Ishikawa (cell line): ENCODE measurements around the gene AGPAT2.

Experiments
- CEBPB ChIP-seq: IDR thresholded peaks from 2 replicates; pipeline ENCODE4 v1.6.1; 2012
- CREB1 ChIP-seq: IDR thresholded peaks from 2 replicates; pipeline ENCODE4 v1.6.1; 2012; ENCODE audit warnings: low read depth
- EGR1 ChIP-seq: IDR thresholded peaks from 2 replicates; pipeline ENCODE4 v1.6.1; 2012
- EP300 ChIP-seq: IDR thresholded peaks from 2 replicates; pipeline ENCODE4 v1.6.1; 2012; ENCODE audit warnings: borderline replicate concordance
- FOXM1 ChIP-seq: IDR thresholded peaks from 2 replicates; pipeline ENCODE4 v1.6.1; 2012; ENCODE audit warnings: low read depth, borderline replicate concordance
- MAX ChIP-seq: IDR thresholded peaks from 2 replicates; pipeline ENCODE4 v1.6.1; 2012
- NFIC ChIP-seq: IDR thresholded peaks from 2 replicates; pipeline ENCODE4 v1.6.1; 2012
- RAD21 ChIP-seq: IDR thresholded peaks from 2 replicates; pipeline ENCODE4 v1.6.1; 2012; ENCODE audit warnings: low read depth
- REST ChIP-seq: IDR thresholded peaks from 2 replicates; pipeline ENCODE4 v1.6.1; 2012; ENCODE audit warnings: low read depth, mild to moderate bottlenecking
- TAF1 ChIP-seq: IDR thresholded peaks from 2 replicates; pipeline ENCODE4 v1.6.1; 2012; ENCODE audit warnings: low read depth, mild to moderate bottlenecking
- TCF12 ChIP-seq: IDR thresholded peaks from 2 replicates; pipeline ENCODE4 v1.6.1; 2012; ENCODE audit warnings: low read depth
- TEAD4 ChIP-seq: IDR thresholded peaks from 2 replicates; pipeline ENCODE4 v1.6.1; 2012
- USF1 ChIP-seq: IDR thresholded peaks from 2 replicates; pipeline ENCODE4 v1.6.1; 2012
- YY1 ChIP-seq: IDR thresholded peaks from 2 replicates; pipeline ENCODE4 v1.6.1; 2012; ENCODE audit warnings: low read depth
- ZBTB7A ChIP-seq: IDR thresholded peaks from 2 replicates; pipeline ENCODE4 v1.6.1; 2012; ENCODE audit warnings: low read depth

The AGPAT2 gene

DNA sequence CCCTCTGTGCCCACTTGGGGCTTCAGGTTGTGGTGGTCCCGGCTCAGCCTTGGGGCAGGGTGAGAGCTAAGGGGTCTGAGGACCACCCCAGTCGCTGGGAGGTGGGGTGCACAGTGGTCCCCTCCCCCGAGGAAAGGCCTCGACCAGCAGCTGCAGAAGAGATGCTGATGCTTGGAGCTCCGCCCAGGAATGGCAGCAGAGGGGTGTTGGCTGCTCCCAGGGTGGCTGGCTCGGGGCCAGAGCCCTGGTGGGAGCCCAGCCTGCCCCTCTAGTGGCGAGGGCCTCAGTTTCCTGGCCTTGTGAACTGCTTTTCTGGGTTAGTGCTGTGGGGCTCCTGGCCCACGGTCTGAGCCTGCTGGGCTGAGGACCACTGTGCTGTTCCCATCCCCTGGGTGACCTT is 26.3 kb upstream of the AGPAT2 start:
- TF ChIP-seq EP300 (no peak), NFIC (peak; percentile 87)

GRCh38 chr9:136712690-136713544 is 25.7 kb upstream of the AGPAT2 start:
- TF ChIP-seq TCF12 (no peak), TAF1 (no peak), REST (no peak), EP300 (no peak)

GRCh38 chr9:136711751-136712689 is 24.8 kb upstream of the AGPAT2 start, which contains the start of gene DIPK1B:
Gene DIPK1B (plus strand): TSS chr9:136712572. CDS start chr9:136712666, 94 bp downstream.
- no peak for TF ChIP-seq NFIC
- TF ChIP-seq REST: no peak
- TF ChIP-seq USF1: no peak
- 0 out of 2 replicates have a peak, but pooled peaks have one; percentile 12 for TF ChIP-seq EGR1
- no peak for TF ChIP-seq MAX

GRCh38 chr9:136711219-136711648 is 24.0 kb upstream of the AGPAT2 start:
- TF ChIP-seq TCF12: 0 out of 2 replicates have a peak, but pooled peaks have one; percentile 20
- peak; percentile 72 for TF ChIP-seq NFIC

GRCh38 chr9:136710543-136710942 is 23.3 kb upstream of the AGPAT2 start:
- TF ChIP-seq ZBTB7A: no peak
- no peak for TF ChIP-seq NFIC
- no peak for TF ChIP-seq TCF12
- TF ChIP-seq USF1: no peak
- no peak for TF ChIP-seq CREB1
- no peak for TF ChIP-seq TAF1
- no peak for TF ChIP-seq MAX
- no peak for TF ChIP-seq RAD21
- no peak for TF ChIP-seq YY1
- TF ChIP-seq CEBPB: no peak
- no peak for TF ChIP-seq TEAD4
- TF ChIP-seq FOXM1: no peak
- no peak for TF ChIP-seq EGR1
- no peak for TF ChIP-seq REST
